Parathyroid adenoma (tissue), 2 donors: ENCODE measurements around the gene TMEM242.

Source experiments
- H2AFZ ChIP-seq: fragments of 300-600 bp; sonication (generic); one replicate; pipeline ENCODE4 v1.7.0; 2017; ENCODE audit warnings: antibody characterized with exemption, mild to moderate bottlenecking
- H3K27ac ChIP-seq: fragments of 300-600 bp; sonication (generic); one replicate; pipeline ENCODE4 v1.7.0; 2017
- H3K27me3 ChIP-seq: fragments of 300-600 bp; sonication (generic); one replicate; pipeline ENCODE4 v1.7.0; 2017; ENCODE audit warnings: low read length; ENCODE audit not compliant: control insufficient read depth, insufficient read depth
- H3K36me3 ChIP-seq: fragments of 300-600 bp; sonication (generic); one replicate; pipeline ENCODE4 v1.7.0; 2017; ENCODE audit warnings: low read length; ENCODE audit not compliant: control insufficient read depth, insufficient read depth
- H3K4me1 ChIP-seq: fragments of 300-600 bp; sonication (generic); one replicate; pipeline ENCODE4 v1.7.0; 2017; ENCODE audit warnings: control low read depth
- H3K4me2 ChIP-seq: fragments of 300-600 bp; sonication (generic); one replicate; pipeline ENCODE4 v1.7.0; 2017; ENCODE audit warnings: low read length
- H3K4me3 ChIP-seq: fragments of 300-600 bp; sonication (generic); one replicate; pipeline ENCODE4 v1.7.0; 2017; ENCODE audit warnings: low read depth, low read length
- H3K79me2 ChIP-seq: fragments of 300-600 bp; sonication (generic); one replicate; pipeline ENCODE4 v1.7.0; 2017; ENCODE audit warnings: control low read depth
- H3K9ac ChIP-seq: fragments of 300-600 bp; sonication (generic); one replicate; pipeline ENCODE4 v1.7.0; 2017; ENCODE audit warnings: mild to moderate bottlenecking
- H3K9me3 ChIP-seq: fragments of 300-600 bp; sonication (generic); one replicate; pipeline ENCODE4 v1.7.0; 2017; ENCODE audit warnings: low read length; ENCODE audit not compliant: control insufficient read depth
- TF ChIP-seq, protein P1 (sequence below): fragments of 300-600 bp; sonication (generic); IDR thresholded peaks from one replicate; pipeline ENCODE4 v1.7.0; 2017; ENCODE audit warnings: antibody characterized with exemption, mild to moderate bottlenecking
- donor health status: primary hyperparathyroidism.

TMEM242 gene

GRCh38 chr6:157293780-157294179 is 29.5 kb downstream of the TMEM242 start:
- H3K36me3 ChIP-seq, result no peaks in the 10 kb centered on the region
- no peaks in the 10 kb centered on the region for H3K27me3 ChIP-seq
- no peak overlapping the region for H3K27ac ChIP-seq
- no peaks in the 10 kb centered on the region for H3K9me3 ChIP-seq
- no peak overlapping the region for H3K4me2 ChIP-seq
- no peak overlapping the region for H3K9ac ChIP-seq
- H2AFZ ChIP-seq, result no peak overlapping the region
- no peak overlapping the region for H3K4me3 ChIP-seq
- TF ChIP-seq, protein P1, sequence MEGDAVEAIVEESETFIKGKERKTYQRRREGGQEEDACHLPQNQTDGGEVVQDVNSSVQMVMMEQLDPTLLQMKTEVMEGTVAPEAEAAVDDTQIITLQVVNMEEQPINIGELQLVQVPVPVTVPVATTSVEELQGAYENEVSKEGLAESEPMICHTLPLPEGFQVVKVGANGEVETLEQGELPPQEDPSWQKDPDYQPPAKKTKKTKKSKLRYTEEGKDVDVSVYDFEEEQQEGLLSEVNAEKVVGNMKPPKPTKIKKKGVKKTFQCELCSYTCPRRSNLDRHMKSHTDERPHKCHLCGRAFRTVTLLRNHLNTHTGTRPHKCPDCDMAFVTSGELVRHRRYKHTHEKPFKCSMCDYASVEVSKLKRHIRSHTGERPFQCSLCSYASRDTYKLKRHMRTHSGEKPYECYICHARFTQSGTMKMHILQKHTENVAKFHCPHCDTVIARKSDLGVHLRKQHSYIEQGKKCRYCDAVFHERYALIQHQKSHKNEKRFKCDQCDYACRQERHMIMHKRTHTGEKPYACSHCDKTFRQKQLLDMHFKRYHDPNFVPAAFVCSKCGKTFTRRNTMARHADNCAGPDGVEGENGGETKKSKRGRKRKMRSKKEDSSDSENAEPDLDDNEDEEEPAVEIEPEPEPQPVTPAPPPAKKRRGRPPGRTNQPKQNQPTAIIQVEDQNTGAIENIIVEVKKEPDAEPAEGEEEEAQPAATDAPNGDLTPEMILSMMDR, result no peak
- peaks cover 5% of the 10 kb centered on the region for H3K79me2 ChIP-seq
- no peaks in the 10 kb centered on the region for H3K4me1 ChIP-seq

GRCh38 chr6:157292202-157292601 is 31.1 kb downstream of the TMEM242 start:
- Histone ChIP-seq H3K9me3 (no peaks in the 10 kb centered on the region), H3K36me3 (no peaks in the 10 kb centered on the region), H2AFZ (no peak overlapping the region), H3K4me2 (no peak overlapping the region), H3K9ac (no peak overlapping the region), H3K27ac (no peak overlapping the region), H3K4me1 (no peaks in the 10 kb centered on the region), H3K27me3 (no peaks in the 10 kb centered on the region), H3K4me3 (no peak overlapping the region), H3K79me2 (no peaks in the 10 kb centered on the region)
- TF ChIP-seq, protein P1, result no peak

DNA sequence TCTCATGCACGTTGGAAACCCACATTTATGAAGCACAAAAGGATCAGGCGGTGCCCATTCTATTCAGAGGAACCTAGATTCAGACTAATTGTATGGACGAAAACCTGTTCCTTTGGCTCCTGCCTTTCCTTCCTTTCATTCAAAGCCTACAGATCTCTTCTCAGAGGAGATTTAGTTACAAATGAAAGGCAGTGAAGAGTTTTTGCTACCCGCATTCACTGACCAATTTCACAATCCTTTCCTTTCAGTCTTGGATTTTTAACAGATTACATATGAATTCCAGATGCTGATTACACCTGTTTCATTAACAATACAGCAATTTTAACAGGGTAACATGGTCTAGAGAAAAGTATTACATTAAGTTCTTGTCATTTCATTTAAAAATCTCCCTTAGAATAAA is 32.0 kb downstream of the TMEM242 start:
- H2AFZ ChIP-seq, result no peak overlapping the region
- no peaks in the 10 kb centered on the region for H3K79me2 ChIP-seq
- H3K9ac ChIP-seq, result no peak overlapping the region
- H3K36me3 ChIP-seq, result no peaks in the 10 kb centered on the region
- H3K9me3 ChIP-seq, result no peaks in the 10 kb centered on the region
- no peaks in the 10 kb centered on the region for H3K4me1 ChIP-seq
- no peaks in the 10 kb centered on the region for H3K27me3 ChIP-seq
- no peak overlapping the region for H3K4me3 ChIP-seq
- H3K4me2 ChIP-seq, result no peak overlapping the region
- H3K27ac ChIP-seq, result no peak overlapping the region
- TF ChIP-seq, protein P1, result no peak

DNA sequence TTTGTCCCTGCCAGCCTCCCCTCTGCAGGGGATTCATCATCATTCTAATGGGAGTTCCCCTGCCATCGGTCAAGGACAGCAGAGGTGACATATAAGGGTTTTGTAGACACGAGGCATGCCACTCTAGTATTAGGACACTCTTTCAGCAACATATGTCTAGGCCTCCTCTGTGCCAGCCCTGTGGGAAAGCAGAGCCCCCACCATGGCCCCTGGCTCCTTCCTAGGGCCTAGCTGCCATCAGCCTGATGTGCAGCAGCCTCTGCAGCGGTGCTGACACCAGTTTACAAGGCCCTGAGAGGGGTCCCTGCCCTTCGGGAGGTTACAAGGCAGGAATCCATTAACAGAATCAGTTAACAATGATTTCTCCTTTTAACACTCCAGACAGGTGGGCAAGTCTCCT is 32.5 kb downstream of the TMEM242 start:
- no peak overlapping the region for H3K27ac ChIP-seq
- no peaks in the 10 kb centered on the region for H3K9me3 ChIP-seq
- H3K27me3 ChIP-seq, result no peaks in the 10 kb centered on the region
- TF ChIP-seq, protein P1, result no peak
- no peak overlapping the region for H3K4me3 ChIP-seq
- no peak overlapping the region for H3K9ac ChIP-seq
- no peak overlapping the region for H3K4me2 ChIP-seq
- no peaks in the 10 kb centered on the region for H3K79me2 ChIP-seq
- no peaks in the 10 kb centered on the region for H3K36me3 ChIP-seq
- H2AFZ ChIP-seq, result no peak overlapping the region
- H3K4me1 ChIP-seq, result no peaks in the 10 kb centered on the region

GRCh38 chr6:157289764-157290163 is 33.6 kb downstream of the TMEM242 start:
- no peak overlapping the region for H2AFZ ChIP-seq
- H3K9ac ChIP-seq, result no peak overlapping the region
- H3K9me3 ChIP-seq, result no peaks in the 10 kb centered on the region
- no peak overlapping the region for H3K27ac ChIP-seq
- no peaks in the 10 kb centered on the region for H3K27me3 ChIP-seq
- no peak overlapping the region for H3K4me2 ChIP-seq
- H3K36me3 ChIP-seq, result no peaks in the 10 kb centered on the region
- no peak overlapping the region for H3K4me3 ChIP-seq
- TF ChIP-seq, protein P1, result no peak
- no peaks in the 10 kb centered on the region for H3K79me2 ChIP-seq
- H3K4me1 ChIP-seq, result no peaks in the 10 kb centered on the region
